GM18520 (cell line): Measurements from ENCODE around the gene MORC3.
A peak's percentile ranks its signal among the peaks of the same experiment; 100 is the strongest.

ENCODE experiments used
- ATAC-seq: cut with Tn5 transposase; IDR thresholded peaks from one replicate; pipeline ENCODE4 v1.9.1; 2021; ENCODE audit not compliant: unreplicated experiment

The MORC3 gene

GRCh38 chr21:36419996-36420395 is 100.0 kb downstream of the MORC3 start:
- peak; percentile 50 for ATAC-seq

- ATAC-seq, result no peak
These were observed 100.8 kb downstream of the MORC3 start for GRCh38 chr21:36420571-36421339.

DNA sequence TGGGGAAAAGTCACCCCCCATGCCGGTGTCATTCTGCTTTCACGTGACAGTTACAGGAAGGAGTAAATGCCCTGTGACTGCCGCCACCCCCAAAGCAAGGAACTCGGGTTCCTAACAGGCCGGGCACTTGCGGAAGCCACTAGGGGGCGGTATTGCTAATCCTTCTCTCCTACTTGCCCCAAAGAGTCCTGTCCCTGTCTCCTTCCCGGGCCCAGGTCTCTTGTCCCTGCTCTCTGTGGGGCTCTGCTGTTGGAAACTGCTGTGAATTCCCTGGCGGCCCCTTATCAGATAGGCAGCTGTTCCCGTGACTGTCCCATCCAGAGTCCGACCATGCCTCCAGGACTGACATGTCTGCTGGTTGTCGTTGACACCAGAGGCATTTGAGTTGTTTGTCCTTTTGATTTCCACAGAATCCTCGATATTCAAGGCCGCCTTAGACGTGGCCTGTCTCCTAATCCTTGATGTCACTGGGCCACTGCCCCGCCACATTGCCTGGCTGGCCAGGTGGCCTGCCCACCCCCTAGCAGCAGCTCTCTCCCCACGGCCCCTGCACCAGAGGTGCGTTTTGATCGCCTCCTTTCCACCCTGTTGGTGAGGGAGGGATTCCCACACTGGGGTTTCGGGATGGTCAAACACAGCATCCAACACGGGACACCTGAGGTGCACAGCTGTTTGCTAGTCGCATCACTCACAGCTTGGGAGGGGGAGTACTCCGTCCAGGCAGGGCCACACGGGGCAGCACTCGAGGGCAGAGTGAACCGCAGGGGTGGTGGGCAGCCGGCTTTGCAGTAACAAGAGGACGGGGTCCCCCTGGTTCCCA is 102.5 kb downstream of the MORC3 start:
- ATAC-seq, result no peak

GRCh38 chr21:36423771-36424433 is 103.9 kb downstream of the MORC3 start:
- ATAC-seq, result no peak

DNA sequence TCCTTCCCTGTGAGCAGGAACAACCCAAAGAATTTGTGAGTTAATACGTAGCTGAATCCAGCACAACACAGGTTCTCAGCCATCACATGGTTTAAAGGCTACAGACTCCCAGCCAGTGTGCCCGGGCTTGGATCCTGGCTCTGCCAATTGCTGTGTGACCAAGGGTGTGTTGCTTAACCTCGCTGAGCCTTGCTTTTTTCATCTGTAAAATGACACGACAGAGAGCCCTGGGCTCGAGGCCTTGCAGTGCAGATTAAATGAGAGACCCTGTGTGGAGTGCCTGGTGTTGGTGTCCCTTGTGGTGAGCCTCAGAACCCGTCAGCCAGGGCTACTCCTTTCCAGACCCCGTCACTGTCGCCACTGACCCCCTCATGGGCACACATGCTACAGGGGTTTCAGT is 104.6 kb downstream of the MORC3 start:
- ATAC-seq, result no peak

DNA sequence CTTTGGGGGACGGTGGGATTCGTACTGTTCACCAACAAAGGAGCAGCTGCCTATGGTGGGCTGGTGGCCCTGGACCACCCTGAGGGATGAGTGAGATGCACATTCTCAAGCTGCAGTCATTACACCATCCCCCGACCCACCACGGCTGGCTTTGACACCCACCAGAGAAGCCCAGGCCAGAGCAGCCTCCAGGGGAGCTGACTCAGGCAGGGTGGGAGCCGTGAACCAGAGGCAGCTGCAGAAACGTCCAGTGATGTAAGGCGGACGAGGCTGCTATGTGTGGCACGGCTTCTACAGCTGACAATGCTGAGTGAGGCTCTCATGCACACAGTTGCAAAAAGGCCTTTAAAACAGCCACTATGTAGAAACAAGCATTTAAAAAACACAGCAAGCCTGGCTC is 105.3 kb downstream of the MORC3 start:
- no peak for ATAC-seq
